Naive thymus-derived CD4-positive, alpha-beta T cell (primary cell): ENCODE measurements around the gene CCNE1. TPM values are rescaled to one million over a fixed set of nuclear protein-coding genes. Genes with fewer than 3 reads are reported as not detected.
A peak's percentile ranks its signal among the peaks of the same experiment; 100 is the strongest.
"Not testable (repeated sequence)": the region's sequence is repeated elsewhere in the genome, so short reads cannot be mapped to it uniquely, and the experiment has no call there.

Experiments used
- ATAC-seq: fragments of 150-1000 bp; cut with Tn5 transposase; 2 replicates; pipeline ENCODE4 v1.10.0; 2021; ENCODE audit warnings: mild to moderate bottlenecking, moderate library complexity
- CTCF ChIA-PET: fragments of 350-600 bp; sonication (Branson Sonifier 250); formaldehyde crosslinking; loops from one replicate; lab custom pipeline; 2021; ENCODE audit warnings: antibody characterized with exemption; lab: Charles Lee
- POLR2A ChIA-PET: fragments of 350-600 bp; sonication (Branson Sonifier 250); formaldehyde crosslinking; loops from one replicate; lab custom pipeline; 2021; ENCODE audit warnings: antibody characterized with exemption, inconsistent platforms; lab: Charles Lee
- DNase-seq, 9 donors: peaks; one replicate each; pipeline versions ENCODE4 v3.0.0 to v3.0.0-alpha.2; 2020 to 2022; ENCODE audit warnings: mixed read lengths in 1 of 9
- H3K27ac ChIP-seq: one replicate; pipeline ENCODE4 v1.7.0; 2013; ENCODE audit warnings: mild to moderate bottlenecking, low read depth, low read length, moderate library complexity
- H3K27me3 ChIP-seq, 2 donors: one replicate each; pipeline ENCODE4 v1.7.0; 2013; ENCODE audit warnings: low read length in 2 of 2, mild to moderate bottlenecking in 2 of 2, moderate library complexity in 2 of 2; ENCODE audit not compliant: control insufficient read depth in 2 of 2, insufficient read depth in 2 of 2
- H3K36me3 ChIP-seq, 3 experiments: 1 replicate in 2 of 3; 2 replicates in 1 of 3; pipeline ENCODE4 v1.7.0; 2013; ENCODE audit warnings: low read length in 3 of 3, mild to moderate bottlenecking in 3 of 3, moderate library complexity in 1 of 3; ENCODE audit not compliant: insufficient read depth in 3 of 3, control insufficient read depth in 2 of 3
- H3K4me1 ChIP-seq, 2 donors: one replicate each; pipeline ENCODE4 v1.7.0; 2013; ENCODE audit warnings: low read length in 2 of 2, mild to moderate bottlenecking in 2 of 2, moderate library complexity in 1 of 2; ENCODE audit not compliant: control insufficient read depth in 2 of 2, insufficient read depth in 2 of 2
- H3K4me3 ChIP-seq: 2 replicates; pipeline ENCODE4 v1.7.0; 2013; ENCODE audit warnings: mild to moderate bottlenecking, low read length
- H3K9me3 ChIP-seq, 3 experiments: 1 replicate in 2 of 3; 2 replicates in 1 of 3; pipeline ENCODE4 v1.7.0; 2013; ENCODE audit warnings: low read length in 3 of 3; ENCODE audit not compliant: control insufficient read depth in 2 of 3
- H3K27ac Mint-ChIP-seq, 9 donors: one replicate each; pipeline ENCODE4 v1.8.0; 2020 to 2022; ENCODE audit warnings: mixed read lengths in 9 of 9, mild to moderate bottlenecking in 8 of 9, moderate library complexity in 5 of 9, inconsistent platforms in 2 of 9
- H3K27me3 Mint-ChIP-seq, 5 donors: one replicate each; pipeline ENCODE4 v1.8.0; 2021 to 2022; ENCODE audit warnings: mixed read lengths in 5 of 5, mild to moderate bottlenecking in 1 of 5
- H3K36me3 Mint-ChIP-seq, 5 donors: one replicate each; pipeline ENCODE4 v1.8.0; 2020 to 2022; ENCODE audit warnings: mixed read lengths in 5 of 5, mild to moderate bottlenecking in 3 of 5, inconsistent platforms in 1 of 5
- H3K4me1 Mint-ChIP-seq, 7 donors: one replicate each; pipeline ENCODE4 v1.8.0; 2020 to 2022; ENCODE audit warnings: mixed read lengths in 7 of 7, mild to moderate bottlenecking in 3 of 7, inconsistent platforms in 1 of 7
- H3K4me3 Mint-ChIP-seq, 10 donors: one replicate each; pipeline ENCODE4 v1.8.0; 2020 to 2022; ENCODE audit warnings: mild to moderate bottlenecking in 10 of 10, mixed read lengths in 10 of 10, moderate library complexity in 6 of 10, inconsistent platforms in 2 of 10
- H3K9me3 Mint-ChIP-seq, 11 donors: one replicate each; pipeline ENCODE4 v1.8.0; 2020 to 2022; ENCODE audit warnings: mixed read lengths in 11 of 11, mild to moderate bottlenecking in 4 of 11, inconsistent platforms in 1 of 11, moderate library complexity in 1 of 11
- intact Hi-C, 2 donors: fragments of 100-400 bp; cut with micrococcal nuclease; formaldehyde crosslinking; loops; one replicate each; pipeline ENCODE4 v1.15.1; 2023
- polyA plus RNA-seq, 2 donors: library from polyadenylated mRNA; unstranded; fragments of 300-500 nt; fragmentation: Illumina TruSeq; gene quantifications; one replicate each; pipeline ENCODE4 v1.2.3, GENCODE V29; 2021
- total RNA-seq, 6 experiments: library from RNA in 5 of 6; stranded (reverse) in 5 of 6; gene quantifications; 1 replicate in 5 of 6; 2 replicates in 1 of 6; pipeline ENCODE4 v1.2.3 and lab custom pipeline; 2021 to 2026

Gene CCNE1
- total and polyA plus RNA-seq, 7 experiments from 2014 or later = 1.9 to 36.1 (median 6.1) TPM

DNA sequence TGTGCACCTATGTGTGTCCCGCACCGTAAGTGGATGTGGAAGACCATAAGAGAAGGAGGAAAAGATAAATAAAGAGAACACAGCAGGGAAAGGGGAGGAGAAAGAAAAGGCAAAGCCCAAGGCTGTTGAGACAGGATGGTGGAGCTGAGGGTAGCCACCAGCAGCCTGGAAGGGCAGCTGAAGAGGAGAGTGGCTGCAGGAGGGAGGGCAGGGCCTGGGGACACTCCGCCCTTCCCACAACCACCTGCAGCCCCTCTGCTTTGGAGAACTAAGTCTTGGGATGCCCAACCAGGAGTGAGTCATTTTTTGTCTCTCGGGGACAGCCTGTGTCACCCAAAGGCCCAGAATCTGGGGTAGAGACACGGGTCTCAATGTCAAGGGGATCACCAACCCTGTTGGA is 26.4 kb upstream of the CCNE1 start:
- ChIA-PET POLR2A (interaction anchor here (0.6 kb wide), 1 partner anchor 156 kb away, joined by 3 read pairs; no protein-coding TSS in a partner anchor), CTCF (interaction anchor here (0.7 to 1.2 kb wide), 3 partner anchors 12 to 25 kb away, joined by 4 to 5 read pairs (median 5); no protein-coding TSS in a partner anchor)
- H3K27ac ChIP-seq = no peak overlapping the region
- Mint-ChIP-seq H3K4me3 (no peak overlapping the region), H3K4me1 (peaks cover 0 to 10% (median 0%) of the 10 kb centered on the region in 7 donors), H3K27ac (peak overlapping the region in 2 of 9 donors; percentile 25 to 48), H3K36me3 (no peaks in the 10 kb centered on the region), H3K27me3 (peaks cover 0 to under 1% (median 0%) of the 10 kb centered on the region in 5 donors), H3K9me3 (no peaks in the 10 kb centered on the region)
- H3K4me3 ChIP-seq = no peak overlapping the region
- H3K27me3 ChIP-seq = no peaks in the 10 kb centered on the region
- ATAC-seq (no peak), DNase-seq (no peak)
- no peaks in the 10 kb centered on the region for H3K4me1 ChIP-seq
- no peaks in the 10 kb centered on the region for H3K36me3 ChIP-seq
- no peaks in the 10 kb centered on the region for H3K9me3 ChIP-seq
- intact Hi-C loops = no loop called here

DNA sequence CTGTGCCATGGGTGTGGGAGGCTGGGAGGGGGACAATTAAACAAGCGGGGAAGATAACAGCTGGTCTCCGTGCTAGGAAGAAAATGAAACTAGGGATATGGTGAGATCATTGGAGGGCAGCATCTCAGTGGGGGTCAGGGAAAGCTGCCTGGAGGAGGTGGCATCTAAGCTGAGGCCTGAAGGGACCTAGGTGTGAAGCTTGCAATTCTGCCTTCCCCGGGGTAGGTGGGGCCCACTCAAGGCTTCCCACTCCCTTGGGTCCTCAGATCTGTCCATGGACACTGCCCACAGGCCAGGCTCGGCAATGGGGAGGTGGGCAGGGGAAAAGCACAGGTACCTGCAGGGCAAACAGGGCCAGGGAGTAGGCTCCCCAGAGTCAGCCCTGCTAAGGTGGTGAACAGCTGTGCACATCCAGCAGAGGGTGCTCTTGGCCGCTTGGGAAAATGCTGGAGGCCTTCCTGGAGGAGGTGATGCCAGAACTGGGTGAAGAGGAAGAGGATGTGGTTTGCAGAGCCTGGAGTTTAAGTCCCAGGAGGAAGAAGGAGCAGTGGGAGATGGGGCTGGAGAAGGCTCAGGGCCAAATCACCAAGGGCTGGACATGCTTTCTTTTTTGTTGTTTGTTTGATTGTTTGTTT is 25.7 kb upstream of the CCNE1 start:
- Mint-ChIP-seq H3K9me3 (peaks cover 0 to 1% (median 0%) of the 10 kb centered on the region in 11 donors), H3K4me1 (peaks cover 0 to 10% (median 0%) of the 10 kb centered on the region in 7 donors), H3K4me3 (no peak overlapping the region), H3K27ac (peak overlapping the region in 1 of 9 donors; percentile 55), H3K36me3 (no peaks in the 10 kb centered on the region), H3K27me3 (no peaks in the 10 kb centered on the region)
- no peaks in the 10 kb centered on the region for H3K27me3 ChIP-seq
- no peak overlapping the region for H3K27ac ChIP-seq
- no peak overlapping the region for H3K4me3 ChIP-seq
- ChIA-PET POLR2A (interaction anchor here (0.6 to 1.0 kb wide), 3 partner anchors 23 to 155 kb away, joined by 3 to 6 read pairs (median 3); no protein-coding TSS in a partner anchor), CTCF (interaction anchor here (0.7 to 1.9 kb wide), 6 partner anchors 12 to 88 kb away, joined by 3 to 5 read pairs (median 4); no protein-coding TSS in a partner anchor)
- no peaks in the 10 kb centered on the region for H3K36me3 ChIP-seq
- H3K4me1 ChIP-seq = no peaks in the 10 kb centered on the region
- intact Hi-C loops = no loop called here
- DNase-seq (no peak), ATAC-seq (no peak)
- no peaks in the 10 kb centered on the region for H3K9me3 ChIP-seq

DNA sequence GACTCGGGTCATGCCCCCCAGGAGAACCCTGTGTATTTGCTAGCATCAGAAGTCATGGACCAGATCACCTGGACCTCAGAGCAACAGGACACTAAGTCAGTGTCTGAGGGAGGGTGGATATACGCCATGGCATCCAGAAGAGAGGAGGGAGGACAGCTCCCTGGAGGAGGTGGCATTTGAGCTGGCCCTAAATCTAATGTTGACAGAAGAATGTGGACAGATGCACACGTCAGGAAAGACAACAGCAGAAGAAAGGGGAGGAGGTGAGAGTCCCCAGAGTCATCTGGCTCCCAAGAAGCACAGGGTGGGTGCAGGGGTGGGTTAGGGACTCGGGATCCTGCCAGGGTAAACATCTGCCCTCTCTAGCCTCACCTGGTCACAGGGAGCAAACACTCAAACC is 24.5 kb upstream of the CCNE1 start:
- Histone ChIP-seq H3K27me3 (no peaks in the 10 kb centered on the region), H3K27ac (no peak overlapping the region), H3K4me3 (no peak overlapping the region), H3K4me1 (no peaks in the 10 kb centered on the region), H3K36me3 (no peaks in the 10 kb centered on the region), H3K9me3 (no peaks in the 10 kb centered on the region)
- Mint-ChIP-seq H3K9me3 (peaks cover 0 to 1% (median 0%) of the 10 kb centered on the region in 11 donors), H3K4me1 (peaks cover 0 to 10% (median 0%) of the 10 kb centered on the region in 7 donors), H3K36me3 (no peaks in the 10 kb centered on the region), H3K4me3 (no peak overlapping the region), H3K27me3 (no peaks in the 10 kb centered on the region), H3K27ac (peak overlapping the region in 1 of 9 donors; percentile 51)
- intact Hi-C loops = no loop called here
- POLR2A ChIA-PET = interaction anchor here (0.6 to 1.2 kb wide), 2 partner anchors 41 to 59 kb away, joined by 3 to 5 read pairs; no protein-coding TSS in a partner anchor
- CTCF ChIA-PET = interaction anchor here (0.7 to 1.9 kb wide), 2 partner anchors 9 to 87 kb away, joined by 4 to 5 read pairs; no protein-coding TSS in a partner anchor
- ATAC-seq = no peak
- DNase-seq = no peak

DNA sequence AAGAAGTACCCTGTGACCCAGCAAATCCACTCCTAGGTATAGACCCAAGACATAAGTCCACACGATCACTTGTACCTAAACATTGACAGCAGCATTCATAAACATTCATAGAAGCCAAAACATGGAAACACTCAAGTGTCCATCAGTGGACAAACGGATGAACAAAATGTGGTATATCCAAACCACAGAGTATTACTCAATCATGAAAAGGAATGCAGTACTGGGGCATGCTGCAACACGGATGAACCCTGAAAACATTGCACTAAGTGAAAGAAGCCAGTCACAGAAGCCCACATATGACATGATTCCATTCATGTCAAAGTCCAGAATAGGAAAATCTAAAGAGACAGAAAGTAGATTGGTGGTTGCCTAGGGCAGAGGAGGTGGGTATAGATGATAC is 22.8 kb upstream of the CCNE1 start:
- Mint-ChIP-seq H3K36me3 (peaks cover 0 to 5% (median 0%) of the 10 kb centered on the region in 5 donors), H3K27me3 (peaks cover 0 to 7% (median 0%) of the 10 kb centered on the region in 5 donors), H3K27ac (no peak overlapping the region), H3K4me3 (no peak overlapping the region), H3K9me3 (peaks cover 0 to 3% (median 0%) of the 10 kb centered on the region in 11 donors), H3K4me1 (peaks cover 0 to 16% (median 0%) of the 10 kb centered on the region in 7 donors)
- no peak overlapping the region for H3K4me3 ChIP-seq
- ATAC-seq (no peak), DNase-seq (no peak)
- H3K9me3 ChIP-seq = no peaks in the 10 kb centered on the region
- H3K4me1 ChIP-seq = no peaks in the 10 kb centered on the region
- no peaks in the 10 kb centered on the region for H3K27me3 ChIP-seq
- CTCF ChIA-PET = no interaction called here
- POLR2A ChIA-PET = no interaction called here
- H3K27ac ChIP-seq = no peak overlapping the region
- no peaks in the 10 kb centered on the region for H3K36me3 ChIP-seq
- intact Hi-C loops = no loop called here

DNA sequence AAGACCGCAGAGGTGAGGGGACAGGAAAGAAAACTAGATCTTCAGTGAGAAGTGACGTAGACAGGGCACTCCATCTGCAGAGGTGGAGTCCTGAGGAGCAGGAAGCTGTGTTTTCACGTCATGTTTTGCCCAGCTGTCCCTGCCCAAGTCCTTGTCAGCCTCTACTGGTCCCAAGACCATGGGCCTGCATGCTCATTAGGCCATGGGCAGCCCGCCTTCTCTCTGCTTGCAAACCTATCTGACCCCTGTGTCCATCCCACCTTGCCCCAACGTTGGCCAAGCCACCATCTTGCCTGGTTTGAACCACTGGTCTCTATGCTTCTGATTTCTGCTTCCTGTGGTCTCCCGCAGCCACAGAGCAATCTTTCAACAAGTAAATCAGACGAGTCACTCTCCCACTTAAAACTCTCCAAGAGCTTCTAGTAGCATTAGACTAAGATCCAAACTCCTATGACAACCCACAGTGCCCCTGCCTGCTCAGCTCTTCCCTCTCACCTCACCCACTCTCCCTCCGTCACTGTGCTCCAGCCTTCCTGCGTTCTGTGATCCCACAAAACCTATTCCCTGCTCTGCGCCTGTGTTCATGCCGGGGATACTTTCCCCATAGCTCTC is 18.6 kb upstream of the CCNE1 start:
- CTCF ChIA-PET = no interaction called here
- POLR2A ChIA-PET = no interaction called here
- H3K36me3 ChIP-seq = no peaks in the 10 kb centered on the region

DNA sequence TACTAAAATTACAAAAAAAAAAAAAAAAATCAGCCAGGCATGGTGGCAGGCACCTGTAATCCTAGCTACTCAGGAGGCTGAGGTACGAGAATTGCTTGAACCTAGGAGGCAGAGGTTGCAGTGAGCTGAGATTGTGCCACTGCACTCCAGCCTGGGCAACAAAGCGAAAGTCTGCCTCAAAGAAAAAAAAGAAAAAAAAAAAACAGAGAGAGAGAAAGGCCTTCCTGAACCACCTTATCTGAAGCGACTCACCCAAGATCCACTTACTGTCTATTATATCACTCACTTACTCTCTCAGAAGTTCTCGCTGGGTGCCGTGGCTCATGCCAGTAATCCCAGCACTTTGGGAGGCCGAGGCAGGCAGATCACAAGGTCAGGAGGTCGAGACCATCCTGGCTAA is 17.3 kb upstream of the CCNE1 start:
- H3K4me3 ChIP-seq, H3K27me3 ChIP-seq, H3K36me3 ChIP-seq, intact Hi-C loops, H3K9me3 Mint-ChIP-seq, DNase-seq, H3K27ac ChIP-seq, H3K4me3 Mint-ChIP-seq, H3K27ac Mint-ChIP-seq, H3K36me3 Mint-ChIP-seq, H3K9me3 ChIP-seq, H3K27me3 Mint-ChIP-seq, ATAC-seq, H3K4me1 ChIP-seq: not testable (repeated sequence)
- POLR2A ChIA-PET = interaction anchor here (0.6 kb wide), 1 partner anchor 1745 kb away, joined by 3 read pairs; no protein-coding TSS in a partner anchor
- CTCF ChIA-PET = interaction anchor here (0.6 kb wide), 1 partner anchor 64 kb away, joined by 3 read pairs; no protein-coding TSS in a partner anchor
- peaks cover 0 to 12% (median 4%) of the 10 kb centered on the region in 7 donors for H3K4me1 Mint-ChIP-seq

More for the DNA sequence above, 18.6 kb upstream of the CCNE1 start:
- no peak overlapping the region for H3K27ac ChIP-seq
- H3K27me3 Mint-ChIP-seq = peaks cover 0 to 7% (median 0%) of the 10 kb centered on the region in 5 donors
- peaks cover 0 to 12% (median 4%) of the 10 kb centered on the region in 7 donors for H3K4me1 Mint-ChIP-seq
- H3K9me3 Mint-ChIP-seq = peaks cover 0 to 3% (median 0%) of the 10 kb centered on the region in 11 donors
- intact Hi-C loops = no loop called here
- peaks cover 0 to 5% (median 0%) of the 10 kb centered on the region in 5 donors for H3K36me3 Mint-ChIP-seq
- ATAC-seq = no peak
- no peak for DNase-seq
- no peak overlapping the region for H3K4me3 ChIP-seq
- H3K4me3 Mint-ChIP-seq = no peak overlapping the region
- H3K4me1 ChIP-seq = no peaks in the 10 kb centered on the region
- peak overlapping the region in 3 of 9 donors; percentile 6 to 63 (median 48) for H3K27ac Mint-ChIP-seq
- H3K9me3 ChIP-seq = no peaks in the 10 kb centered on the region
- H3K27me3 ChIP-seq = no peaks in the 10 kb centered on the region
